Heart right ventricle (tissue), 16 donors: Measurements from ENCODE around the gene OPN1MW3. TPM values are rescaled to one million over a fixed set of nuclear protein-coding genes. Genes with fewer than 3 reads are reported as not detected.

Experiments
- ATAC-seq, 8 donors: fragments of 200-7000 bp; cut with Tn5 transposase; one replicate each; pipeline ENCODE4 v1.9.1; 2020; ENCODE audit warnings: mild to moderate bottlenecking in 8 of 8, moderate library complexity in 8 of 8, moderate number of reproducible peaks in 1 of 8
- DNase-seq, 2 donors: peaks; one replicate each; pipeline ENCODE4 v3.0.0-alpha.2; 2020
- H3K27ac ChIP-seq, 10 donors: fragments of 200-600 bp; sonication (generic) in 2 of 10; one replicate each; pipeline versions ENCODE4 v1.5.0 to v1.8.0; 2020 to 2022; ENCODE audit warnings: mild to moderate bottlenecking in 3 of 10
- H3K27me3 ChIP-seq, 7 donors: fragments of 200-600 bp; one replicate each; pipeline ENCODE4 v1.8.0; 2021 to 2022; ENCODE audit warnings: mild to moderate bottlenecking in 2 of 7
- H3K36me3 ChIP-seq, 9 donors: fragments of 200-600 bp; sonication (generic) in 1 of 9; one replicate each; pipeline versions ENCODE4 v1.5.0 to v1.8.0; 2020 to 2022; ENCODE audit warnings: mild to moderate bottlenecking in 2 of 9
- H3K4me1 ChIP-seq, 9 donors: fragments of 200-600 bp; sonication (generic) in 1 of 9; one replicate each; pipeline versions ENCODE4 v1.5.0 to v1.8.0; 2020 to 2022; ENCODE audit warnings: mild to moderate bottlenecking in 4 of 9
- H3K4me3 ChIP-seq, 10 donors: fragments of 200-600 bp; sonication (generic) in 2 of 10; one replicate each; pipeline versions ENCODE4 v1.5.0 to v1.8.0; 2020 to 2022; ENCODE audit warnings: mild to moderate bottlenecking in 7 of 10, moderate library complexity in 2 of 10
- H3K9me3 ChIP-seq, 11 donors: fragments of 200-600 bp in 10 of 11; sonication (generic) in 2 of 11; one replicate each; pipeline versions ENCODE4 v1.5.0 to v1.8.0; 2013 to 2022; ENCODE audit warnings: mild to moderate bottlenecking in 2 of 11, control low read depth in 1 of 11, moderate library complexity in 1 of 11
- WGBS, 2 donors: extraction: QIAGEN DNeasy Blood & Tissue Kit; methylation state at CpG; one replicate each; pipeline ENCODE4 v1.1.7; 2013; ENCODE audit warnings: inconsistent platforms in 1 of 2; 5-methylcytosine and 5-hydroxymethylcytosine counted together
- intact Hi-C, 10 donors: fragments of 100-400 bp; cut with DNase I; formaldehyde crosslinking; loops; one replicate each; pipeline versions ENCODE4 v1.11.1 to v1.14.2; 2022
- polyA plus RNA-seq, 2 donors: library from polyadenylated mRNA; stranded (reverse); fragments of 200-250 nt; gene quantifications; one replicate each; pipeline ENCODE4 v1.2.3, GENCODE V29; 2013
- total RNA-seq, 10 donors: library from RNA; stranded (reverse); fragmentation: NEBNext Ultra II Directional in 3 of 10; extraction: Animal tissue kit (Norgen Biotek cat#: 25700) in 3 of 10; gene quantifications; one replicate each; pipeline versions ENCODE4 v1.2.1 to v1.2.4, GENCODE V29; 2021 to 2023
- TF ChIP-seq, protein P1 (sequence below), 9 donors: fragments of 200-600 bp; sonication (generic) in 2 of 9; IDR thresholded peaks; one replicate each; pipeline versions ENCODE4 v1.5.0 to v1.8.0; 2021 to 2022; ENCODE audit warnings: antibody characterized with exemption in 9 of 9, mild to moderate bottlenecking in 5 of 9, moderate library complexity in 1 of 9
- donor health status: Arrhythmogenic right ventricular cardiomyopathy.
- donor health status: ischemic (EF 13 %, LVEDD 7.1; RV severe dilation, severe dysfunction).
- donor health status: healthy with polysubstance abuse.
- donor health status: DM: no; HTN: yes; CAD: no.
- donor health status: DM: no; HTN: no; CAD: no.
- donor health status: ischemic (EF 25% LVEDD 6.9; RV normal size, moderate dysfunction).
- donor health status: ischemic (EF 25% LVEDD 5.7; RV mildly dilated, moderate dysfunction).
- donor health status: healthy.
- donor health status: DM: yes; HTN: yes; CAD: no.
- donor health status: Ischemic cardiomyopathy.
- donor health status: ischemic (EF 35%, LVEDD 5.7; RV mildly dilated, moderate dysfunction).
- donor health status: nonischemic (EF 11% LVEDD 7.7; RV severe dilation, severe dysfunction).
- donor health status: DM: yes; HTN: yes; CAD: no.
- donor health status: PGD.
- donor health status: ischemic (EF 29% LVEDD 5.4; RV normal size, mild dysfunction).
- donor health status: nonischemic (EF 23%, LVEDD 6.1; RV moderate dilation, normal function).

Gene OPN1MW3
- total and polyA plus RNA-seq, 12 donors: not detected

DNA sequence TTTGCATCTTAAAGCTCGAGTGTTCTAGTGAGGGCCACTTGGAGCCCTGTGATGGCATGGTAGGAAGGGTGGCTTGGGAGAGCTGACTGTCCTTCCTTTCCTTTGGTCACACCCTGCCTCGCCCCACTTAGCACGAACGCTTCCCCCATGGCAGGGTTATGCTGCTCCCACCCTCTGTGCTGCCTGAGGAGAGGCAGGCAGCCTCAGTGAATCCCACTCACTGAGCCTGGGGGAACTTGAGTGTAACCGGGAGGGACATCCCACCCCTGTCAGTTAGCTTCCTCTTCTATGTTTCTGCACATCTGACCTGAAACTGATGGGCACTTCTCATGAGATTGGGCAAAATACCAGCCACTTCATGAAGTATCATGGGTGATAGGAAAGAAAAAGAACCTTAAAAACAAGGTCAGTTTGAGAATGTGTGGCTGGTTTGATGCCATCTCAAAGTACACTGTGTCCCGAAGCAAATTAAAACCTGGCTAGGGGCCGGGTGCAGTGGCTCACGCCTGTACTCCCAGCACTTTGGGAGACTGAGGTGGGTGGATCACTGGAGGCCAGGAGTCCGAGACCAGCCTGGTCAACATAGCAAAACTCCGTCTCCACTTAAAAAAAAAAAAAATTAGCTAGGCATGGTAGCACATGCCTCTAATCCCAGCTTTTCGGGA is 48.3 kb downstream of the OPN1MW3 start:
- ATAC-seq (peak in 1 of 8 donors; percentile 67), DNase-seq (no peak)
- Histone ChIP-seq H3K4me1 (peaks cover 0 to 21% (median 0%) of the 10 kb centered on the region in 9 donors), H3K27ac (peak overlapping the region in 1 of 10 donors; percentile 23), H3K9me3 (no peaks in the 10 kb centered on the region), H3K27me3 (peaks cover 0 to 16% (median 0%) of the 10 kb centered on the region in 7 donors), H3K36me3 (no peaks in the 10 kb centered on the region), H3K4me3 (no peak overlapping the region)
- TF ChIP-seq, protein P1, sequence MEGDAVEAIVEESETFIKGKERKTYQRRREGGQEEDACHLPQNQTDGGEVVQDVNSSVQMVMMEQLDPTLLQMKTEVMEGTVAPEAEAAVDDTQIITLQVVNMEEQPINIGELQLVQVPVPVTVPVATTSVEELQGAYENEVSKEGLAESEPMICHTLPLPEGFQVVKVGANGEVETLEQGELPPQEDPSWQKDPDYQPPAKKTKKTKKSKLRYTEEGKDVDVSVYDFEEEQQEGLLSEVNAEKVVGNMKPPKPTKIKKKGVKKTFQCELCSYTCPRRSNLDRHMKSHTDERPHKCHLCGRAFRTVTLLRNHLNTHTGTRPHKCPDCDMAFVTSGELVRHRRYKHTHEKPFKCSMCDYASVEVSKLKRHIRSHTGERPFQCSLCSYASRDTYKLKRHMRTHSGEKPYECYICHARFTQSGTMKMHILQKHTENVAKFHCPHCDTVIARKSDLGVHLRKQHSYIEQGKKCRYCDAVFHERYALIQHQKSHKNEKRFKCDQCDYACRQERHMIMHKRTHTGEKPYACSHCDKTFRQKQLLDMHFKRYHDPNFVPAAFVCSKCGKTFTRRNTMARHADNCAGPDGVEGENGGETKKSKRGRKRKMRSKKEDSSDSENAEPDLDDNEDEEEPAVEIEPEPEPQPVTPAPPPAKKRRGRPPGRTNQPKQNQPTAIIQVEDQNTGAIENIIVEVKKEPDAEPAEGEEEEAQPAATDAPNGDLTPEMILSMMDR (IDR thresholded peaks at IDR 0.05): no peak
- intact Hi-C loops: no loop called here
- 73 to 93% methylated on average over 7 to 11 of the region's 11 CpGs for WGBS, 2 donors

- DNase-seq (no peak), ATAC-seq (no peak)
- Histone ChIP-seq H3K36me3 (no peaks in the 10 kb centered on the region), H3K4me1 (peaks cover 0 to 21% (median 0%) of the 10 kb centered on the region in 9 donors), H3K9me3 (no peaks in the 10 kb centered on the region), H3K27me3 (peaks cover 0 to 16% (median 0%) of the 10 kb centered on the region in 7 donors), H3K27ac (no peak overlapping the region), H3K4me3 (no peak overlapping the region)
- WGBS, 2 donors: 82 to 83% methylated on average over 6 of the region's 6 CpGs
- TF ChIP-seq, protein P1 (IDR thresholded peaks at IDR 0.05): no peak
- intact Hi-C loops: no loop called here
Measured at GRCh38 chrX:154307202-154307601, 49.8 kb downstream of the OPN1MW3 start.

- H3K27me3 ChIP-seq: peaks cover 0 to 16% (median 0%) of the 10 kb centered on the region in 7 donors
- WGBS, 2 donors: 49 to 51% methylated on average over 8 to 9 of the region's 9 CpGs
Measured at GRCh38 chrX:154308108-154308946, 50.9 kb downstream of the OPN1MW3 start.

More at GRCh38 chrX:154308108-154308946, 50.9 kb downstream of the OPN1MW3 start:
- H3K4me3 ChIP-seq: no peak overlapping the region
- ATAC-seq (peak in 7 of 8 donors; percentile 46 to 82 (median 71)), DNase-seq (peak; percentile 48 to 69)
- intact Hi-C loops: no loop called here
- no peaks in the 10 kb centered on the region for H3K36me3 ChIP-seq
- peak overlapping the region in 1 of 10 donors; percentile 26 for H3K27ac ChIP-seq
- no peaks in the 10 kb centered on the region for H3K9me3 ChIP-seq
- H3K4me1 ChIP-seq: peaks cover 0 to 22% (median 0%) of the 10 kb centered on the region in 9 donors
- TF ChIP-seq, protein P1 (IDR thresholded peaks at IDR 0.05): peak; percentile 40 to 83 (median 71)
